HFFc6 (cell line): ENCODE measurements around the gene CDH9. TPM values are rescaled to one million over a fixed set of nuclear protein-coding genes. Genes with fewer than 3 reads are reported as not detected.
"Not testable (repeated sequence)": the region's sequence is repeated elsewhere in the genome, so short reads cannot be mapped to it uniquely, and the experiment has no call there.

Experiments used
- DNase-seq: peaks from one replicate; pipeline ENCODE4 v3.0.0-alpha.2; 2018
- H3K27ac Mint-ChIP-seq: 2 replicates; pipeline ENCODE4 v1.8.0; 2020; ENCODE audit warnings: mild to moderate bottlenecking, mixed read lengths
- H3K27me3 Mint-ChIP-seq: 2 replicates; pipeline ENCODE4 v1.8.0; 2021; ENCODE audit warnings: mild to moderate bottlenecking, moderate library complexity, mixed read lengths; ENCODE audit not compliant: insufficient read depth
- H3K36me3 Mint-ChIP-seq: 2 replicates; pipeline ENCODE4 v1.8.0; 2021; ENCODE audit warnings: low read depth, mixed read lengths
- H3K4me1 Mint-ChIP-seq: 2 replicates; pipeline ENCODE4 v1.8.0; 2020; ENCODE audit warnings: low read depth, mixed read lengths
- H3K4me3 Mint-ChIP-seq: 2 replicates; pipeline ENCODE4 v1.8.0; 2020; ENCODE audit warnings: mild to moderate bottlenecking, moderate library complexity, mixed read lengths
- H3K9me3 Mint-ChIP-seq: 2 replicates; pipeline ENCODE4 v1.8.0; 2020; ENCODE audit warnings: mild to moderate bottlenecking, mixed read lengths
- CTCF ChIP-seq: fragments of 200-600 bp; sonication (generic); IDR thresholded peaks from 2 replicates; pipeline ENCODE4 v1.5.0; 2021; ENCODE audit warnings: antibody characterized with exemption, mild to moderate bottlenecking
- total RNA-seq, 6 experiments: library from RNA; stranded (reverse); fragmentation: NEBNext Ultra II Directional; extraction: Animal tissue kit (Norgen Biotek cat#: 25700); gene quantifications; 2 replicates in 1 of 6; 3 replicates in 5 of 6; pipeline ENCODE4 v1.2.3, GENCODE V29; 2021

Gene CDH9
- total RNA-seq, 6 experiments from 2014 or later = not detected

GRCh38 chr5:26864061-26864460 lies 174.3 kb downstream of the CDH9 start:
- DNase-seq = no peak
- H3K4me1 Mint-ChIP-seq = no peaks in the 10 kb centered on the region
- H3K9me3 Mint-ChIP-seq = peaks cover 24% of the 10 kb centered on the region
- no peak overlapping the region for H3K4me3 Mint-ChIP-seq
- H3K36me3 Mint-ChIP-seq = no peaks in the 10 kb centered on the region
- no peak overlapping the region for H3K27ac Mint-ChIP-seq
- no peaks in the 10 kb centered on the region for H3K27me3 Mint-ChIP-seq
- no peak for TF ChIP-seq CTCF

- H3K4me1 Mint-ChIP-seq = no peaks in the 10 kb centered on the region
- no peak for DNase-seq
- H3K27ac Mint-ChIP-seq = no peak overlapping the region
- TF ChIP-seq CTCF = no peak
- peaks cover 44% of the 10 kb centered on the region for H3K9me3 Mint-ChIP-seq
- H3K27me3 Mint-ChIP-seq = no peaks in the 10 kb centered on the region; the same call in 1 of the 2 replicates
- H3K4me3 Mint-ChIP-seq = no peak overlapping the region
- H3K36me3 Mint-ChIP-seq = no peaks in the 10 kb centered on the region
These were observed 182.1 kb downstream of the CDH9 start for GRCh38 chr5:26856238-26856637.

GRCh38 chr5:26852450-26852849 lies 185.9 kb downstream of the CDH9 start:
- not testable (repeated sequence) for H3K4me3 Mint-ChIP-seq, H3K27me3 Mint-ChIP-seq
- H3K9me3 Mint-ChIP-seq = peaks cover 48% of the 10 kb centered on the region

DNA sequence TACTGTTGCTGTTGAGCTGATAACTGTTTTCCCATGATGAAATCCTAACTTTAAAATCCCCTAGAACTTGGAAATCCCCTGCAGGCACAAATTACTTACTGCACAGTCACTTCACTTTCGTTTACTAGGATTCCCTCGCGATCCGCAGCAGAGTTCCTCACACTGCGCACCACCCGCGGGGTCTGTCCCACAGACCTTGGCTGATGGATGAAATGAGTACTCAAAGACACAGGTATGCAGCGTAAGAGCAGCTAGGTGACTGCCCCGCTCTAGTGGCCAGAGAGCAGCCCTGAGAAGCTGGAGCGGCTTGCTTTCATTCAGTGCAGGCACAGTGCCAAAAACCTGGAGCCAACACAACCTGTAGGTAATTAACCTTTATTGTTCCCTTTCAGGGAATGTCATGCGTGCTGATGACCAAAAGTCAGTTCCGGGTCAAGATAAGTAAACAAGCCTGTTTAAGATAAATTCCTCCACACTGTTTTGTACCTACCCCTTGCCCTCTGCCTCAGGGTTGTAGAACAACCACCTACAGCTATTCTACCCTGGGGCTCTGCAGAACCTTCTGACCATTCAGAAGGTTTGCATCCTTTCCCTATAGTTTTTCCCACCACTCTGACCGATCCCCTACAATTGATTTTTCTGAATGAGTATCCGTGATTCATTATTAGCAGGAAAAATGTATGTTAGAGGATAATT lies 191.2 kb downstream of the CDH9 start:
- Mint-ChIP-seq H3K4me3 (no peak overlapping the region), H3K27me3 (no peaks in the 10 kb centered on the region), H3K9me3 (peaks cover 24% of the 10 kb centered on the region), H3K36me3 (no peaks in the 10 kb centered on the region), H3K4me1 (no peaks in the 10 kb centered on the region), H3K27ac (no peak overlapping the region)
- DNase-seq = no peak
- TF ChIP-seq CTCF = no peak

More at GRCh38 chr5:26852450-26852849, 185.9 kb downstream of the CDH9 start:
- H3K4me1 Mint-ChIP-seq, H3K36me3 Mint-ChIP-seq, DNase-seq, H3K27ac Mint-ChIP-seq: not testable (repeated sequence)

DNA sequence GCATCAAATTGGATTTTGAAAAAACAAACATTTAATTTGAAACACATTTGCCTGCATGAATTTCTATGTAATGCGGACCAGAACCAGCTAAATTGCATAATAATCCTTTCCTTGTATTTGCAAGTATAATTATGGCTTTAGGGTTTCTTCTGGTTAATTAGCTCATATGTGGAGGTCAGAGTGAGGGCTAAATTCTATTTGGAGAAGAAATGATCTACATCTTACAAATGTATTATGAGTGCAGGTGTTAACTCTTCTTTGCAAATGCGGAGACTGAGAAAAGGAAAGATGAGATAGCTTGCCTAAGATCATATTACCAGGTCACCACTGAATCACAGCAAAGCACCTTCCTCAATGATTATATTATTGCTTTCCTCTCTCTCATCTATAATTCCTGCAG lies 194.7 kb downstream of the CDH9 start:
- no peaks in the 10 kb centered on the region for H3K36me3 Mint-ChIP-seq
- no peak overlapping the region for H3K4me3 Mint-ChIP-seq
- TF ChIP-seq CTCF = no peak
- DNase-seq = no peak
- peaks cover 21% of the 10 kb centered on the region; the same call in 1 of the 2 replicates for H3K9me3 Mint-ChIP-seq
- no peaks in the 10 kb centered on the region for H3K27me3 Mint-ChIP-seq
- H3K4me1 Mint-ChIP-seq = no peaks in the 10 kb centered on the region
- no peak overlapping the region for H3K27ac Mint-ChIP-seq

- Mint-ChIP-seq H3K27ac (no peak overlapping the region), H3K9me3 (peaks cover 30% of the 10 kb centered on the region), H3K4me3 (no peak overlapping the region), H3K36me3 (peaks cover 3% of the 10 kb centered on the region; the same call in 1 of the 2 replicates), H3K27me3 (peaks cover 2% of the 10 kb centered on the region; the same call in 1 of the 2 replicates), H3K4me1 (no peaks in the 10 kb centered on the region)
- no peak for TF ChIP-seq CTCF
- DNase-seq = no peak
These were observed 204.8 kb downstream of the CDH9 start for GRCh38 chr5:26833596-26833995.
